H1 (cell line): ENCODE measurements around the gene FASLG. TPM values are rescaled to one million over a fixed set of nuclear protein-coding genes. Genes with fewer than 3 reads are reported as not detected.

Source experiments
- CTCF ChIA-PET: fragments of 300-600 bp; sonication (Branson Sonifier 250); formaldehyde crosslinking; loops from one replicate; lab custom pipeline; 2021; ENCODE audit not compliant: partially characterized antibody; lab: Charles Lee
- POLR2A ChIA-PET: fragments of 300-600 bp; sonication (Branson Sonifier 250); formaldehyde crosslinking; loops from one replicate; lab custom pipeline; 2021; ENCODE audit warnings: inconsistent platforms; ENCODE audit not compliant: partially characterized antibody; lab: Charles Lee
- DNase-seq, 2 experiments: peaks; one replicate each; pipeline versions ENCODE4 v3.0.0 to v3.0.0-alpha.2; 2010 to 2022; ENCODE audit warnings: low spot score in 2 of 2, low read depth in 1 of 2, mixed read lengths in 1 of 2
- FAIRE-seq: peaks from 2 replicates; lab custom pipeline; 2011; peaks lifted over from hg19 to GRCh38; lab: Jason Lieb, UNC
- H2AFZ ChIP-seq: 2 replicates; pipeline ENCODE4 v1.8.1; 2012; ENCODE audit warnings: low read length, inconsistent platforms
- H2AK5ac ChIP-seq: 2 replicates; pipeline ENCODE4 v1.6.1; 2013; ENCODE audit warnings: low read depth, low read length
- H2BK120ac ChIP-seq: replicated peaks from 2 replicates; pipeline ENCODE3; 2013; ENCODE audit warnings: low read depth, low read length, inconsistent platforms
- H2BK12ac ChIP-seq: 2 replicates; pipeline ENCODE4 v1.6.1; 2013; ENCODE audit warnings: low read depth, low read length
- H2BK15ac ChIP-seq: 2 replicates; pipeline ENCODE4 v1.6.1; 2013; ENCODE audit warnings: low read length
- H2BK20ac ChIP-seq: 2 replicates; pipeline ENCODE4 v1.6.1; 2013; ENCODE audit warnings: low read length
- H2BK5ac ChIP-seq: 2 replicates; pipeline ENCODE4 v1.6.1; 2013; ENCODE audit warnings: low read depth, low read length
- H3K14ac ChIP-seq: 2 replicates; pipeline ENCODE4 v1.6.1; 2013; ENCODE audit warnings: inconsistent platforms; ENCODE audit not compliant: insufficient read length
- H3K18ac ChIP-seq: 2 replicates; pipeline ENCODE4 v1.6.1; 2013; ENCODE audit warnings: low read length; ENCODE audit errors: extremely low read depth
- H3K23ac ChIP-seq: 2 replicates; pipeline ENCODE4 v1.6.1; 2013; ENCODE audit warnings: inconsistent platforms; ENCODE audit not compliant: insufficient read length
- H3K23me2 ChIP-seq: 2 replicates; pipeline ENCODE4 v1.6.1; 2013; ENCODE audit warnings: low read depth, low read length
- H3K27ac ChIP-seq: 2 replicates; pipeline ENCODE4 v1.6.1; 2011; ENCODE audit warnings: low read depth, low read length, inconsistent platforms
- H3K27me3 ChIP-seq, 4 experiments: replicated peaks in 1 of 4; 1 replicate in 1 of 4; 2 replicates in 3 of 4; pipeline versions ENCODE4 v1.6.1 to v1.8.1; 2011 to 2013; ENCODE audit warnings: low read length in 3 of 4, mild to moderate bottlenecking in 3 of 4, inconsistent platforms in 2 of 4, mixed read lengths in 2 of 4, moderate library complexity in 1 of 4; ENCODE audit not compliant: control insufficient read depth in 3 of 4, insufficient read depth in 3 of 4; ENCODE audit errors: extremely low read depth in 1 of 4
- H3K36me3 ChIP-seq, 4 experiments: 2 replicates each; pipeline versions ENCODE4 v1.6.1 to v1.8.1; 2011 to 2013; ENCODE audit warnings: mild to moderate bottlenecking in 4 of 4, low read length in 3 of 4, moderate library complexity in 2 of 4, control low read depth in 1 of 4, inconsistent platforms in 1 of 4; ENCODE audit not compliant: insufficient read depth in 4 of 4, control insufficient read depth in 2 of 4
- H3K4ac ChIP-seq: replicated peaks from 2 replicates; pipeline ENCODE3; 2013; ENCODE audit warnings: low read length, low read depth, mixed read lengths, inconsistent platforms; ENCODE audit not compliant: insufficient read length
- H3K4me1 ChIP-seq, 4 experiments: replicated peaks in 1 of 4; 1 replicate in 1 of 4; 2 replicates in 3 of 4; pipeline versions ENCODE4 v1.6.1 to v1.8.1; 2011 to 2013; ENCODE audit warnings: low read length in 3 of 4, inconsistent platforms in 2 of 4, mixed read lengths in 1 of 4; ENCODE audit not compliant: insufficient read depth in 4 of 4, control insufficient read depth in 3 of 4
- H3K4me2 ChIP-seq, 2 experiments: 2 replicates each; pipeline versions ENCODE4 v1.6.1 to v1.8.1; 2011 to 2013; ENCODE audit warnings: low read depth in 2 of 2, low read length in 2 of 2, control low read depth in 1 of 2, inconsistent platforms in 1 of 2, mild to moderate bottlenecking in 1 of 2; ENCODE audit not compliant: insufficient read depth in 1 of 2
- H3K4me3 ChIP-seq, 4 experiments: fragments of 200-600, 300-600 bp in 1 of 4; sonication (generic), shearing (Covaris generic), sonication (Bioruptor Twin) in 1 of 4; 2 replicates each; pipeline versions ENCODE4 v1.5.1 to v1.8.1; 2011 to 2016; ENCODE audit warnings: low read length in 4 of 4, low read depth in 3 of 4, control low read depth in 2 of 4, inconsistent platforms in 2 of 4, mild to moderate bottlenecking in 2 of 4, mixed read lengths in 1 of 4, moderate library complexity in 1 of 4; ENCODE audit not compliant: insufficient read depth in 2 of 4; ENCODE audit errors: extremely low read depth in 1 of 4
- H3K56ac ChIP-seq: replicated peaks from 2 replicates; pipeline ENCODE3; 2013; ENCODE audit warnings: low read depth, mild to moderate bottlenecking, mixed read lengths, low read length, inconsistent platforms; ENCODE audit not compliant: insufficient read length
- H3K79me1 ChIP-seq: 2 replicates; pipeline ENCODE4 v1.6.1; 2013; ENCODE audit warnings: low read depth, low read length, control low read depth
- H3K79me2 ChIP-seq, 2 experiments: 2 replicates each; pipeline versions ENCODE4 v1.6.1 to v1.8.1; 2012 to 2013; ENCODE audit warnings: low read length in 2 of 2, mild to moderate bottlenecking in 2 of 2, inconsistent platforms in 1 of 2; ENCODE audit not compliant: insufficient read depth in 2 of 2, control insufficient read depth in 1 of 2
- H3K9ac ChIP-seq, 4 experiments: replicated peaks in 1 of 4; 1 replicate in 1 of 4; 2 replicates in 3 of 4; pipeline versions ENCODE4 v1.6.1 to v1.8.1; 2011 to 2013; ENCODE audit warnings: low read depth in 3 of 4, low read length in 3 of 4, control low read depth in 2 of 4, mild to moderate bottlenecking in 2 of 4, moderate library complexity in 2 of 4, inconsistent platforms in 1 of 4; ENCODE audit errors: extremely low read depth in 1 of 4
- H3K9me3 ChIP-seq, 2 experiments: 2 replicates each; pipeline versions ENCODE4 v1.6.1 to v1.8.1; 2012 to 2013; ENCODE audit warnings: mild to moderate bottlenecking in 2 of 2, moderate library complexity in 2 of 2, control low read depth in 1 of 2, inconsistent platforms in 1 of 2, low read depth in 1 of 2, low read length in 1 of 2, mixed read lengths in 1 of 2; ENCODE audit not compliant: insufficient read depth in 2 of 2
- H4K20me1 ChIP-seq, 2 experiments: replicated peaks in 1 of 2; 2 replicates each; pipeline versions ENCODE3 to v1.8.1; 2011 to 2013; ENCODE audit warnings: inconsistent platforms in 2 of 2, low read length in 2 of 2, mild to moderate bottlenecking in 1 of 2; ENCODE audit not compliant: insufficient read depth in 2 of 2, control insufficient read depth in 1 of 2
- H4K5ac ChIP-seq: 2 replicates; pipeline ENCODE4 v1.6.1; 2013; ENCODE audit warnings: low read length, low read depth, mixed read lengths, inconsistent platforms; ENCODE audit not compliant: insufficient read length
- H4K8ac ChIP-seq: 2 replicates; pipeline ENCODE4 v1.8.0; 2013; ENCODE audit warnings: mild to moderate bottlenecking, moderate library complexity, low read length, inconsistent platforms; ENCODE audit not compliant: insufficient read depth; ENCODE audit errors: extremely low read depth
- H4K91ac ChIP-seq: replicated peaks from 2 replicates; pipeline ENCODE3; 2013; ENCODE audit warnings: low read length, mixed read lengths, inconsistent platforms; ENCODE audit not compliant: insufficient read length
- CBX8 ChIP-seq: fragments of 300-800, 300-1000 bp; sonication (generic); IDR thresholded peaks from 2 replicates; pipeline ENCODE4 v1.7.1; 2016; ENCODE audit warnings: low read depth, low read length, borderline replicate concordance
- CEBPB ChIP-seq: IDR thresholded peaks from 2 replicates; pipeline ENCODE4 v1.6.1; 2012; ENCODE audit warnings: low read depth, low read length
- E2F6 ChIP-seq: IDR thresholded peaks from 2 replicates; pipeline ENCODE4 v1.6.1; 2012; ENCODE audit warnings: inconsistent platforms
- EZH2 ChIP-seq: fragments of 200-600 bp; sonication (generic); IDR thresholded peaks from 2 replicates; pipeline ENCODE4 v1.7.1; 2012; ENCODE audit warnings: low read depth, mild to moderate bottlenecking, moderate library complexity, low read length, inconsistent platforms; ENCODE audit not compliant: severe bottlenecking
- FOSL1 ChIP-seq: IDR thresholded peaks from 2 replicates; pipeline ENCODE4 v1.6.1; 2011; ENCODE audit warnings: mild to moderate bottlenecking, low read depth, low read length, moderate library complexity; ENCODE audit not compliant: insufficient read depth
- JUND ChIP-seq: IDR thresholded peaks from 2 replicates; pipeline ENCODE4 v1.6.1; 2011; ENCODE audit warnings: mild to moderate bottlenecking, improper control_type of control experiment, low read length
- KDM4A ChIP-seq: IDR thresholded peaks from one replicate; pipeline ENCODE4 v1.7.1; 2012; ENCODE audit warnings: low read depth, mild to moderate bottlenecking, moderate library complexity, low read length, inconsistent platforms; ENCODE audit not compliant: severe bottlenecking
- PHF8 ChIP-seq: fragments of 200-600 bp; sonication (generic); conservative IDR thresholded peaks from 2 replicates; pipeline ENCODE4 v1.7.1; 2012; ENCODE audit warnings: low read depth, mild to moderate bottlenecking, inconsistent platforms, low read length, moderate library complexity
- SAP30 ChIP-seq: fragments of 300-600 bp; sonication (generic); IDR thresholded peaks from 2 replicates; pipeline ENCODE4 v1.7.1; 2012; ENCODE audit warnings: low read length, moderate library complexity, mild to moderate bottlenecking, inconsistent platforms; ENCODE audit not compliant: insufficient read depth, insufficient replicate concordance
- SP2 ChIP-seq: IDR thresholded peaks from 2 replicates; pipeline ENCODE4 v1.6.1; 2012; ENCODE audit warnings: mild to moderate bottlenecking, low read length, inconsistent platforms
- TBP ChIP-seq: IDR thresholded peaks from 2 replicates; pipeline ENCODE4 v1.6.1; 2011; ENCODE audit warnings: low read depth, low read length, improper control_type of control experiment
- WGBS, 2 experiments: shearing (Covaris generic) in 1 of 2; methylation state at CpG; one replicate each; pipeline versions ENCODE4 v1.1.6 to v1.1.7; 2013 to 2015; ENCODE audit warnings: low lambda C conversion rate in 2 of 2, mixed read lengths in 2 of 2, inconsistent platforms in 1 of 2, low coverage in 1 of 2, missing lambda C conversion rate in 1 of 2; ENCODE audit not compliant: insufficient replicate concordance in 2 of 2, insufficient coverage in 1 of 2, insufficient read length in 1 of 2; ENCODE audit errors: extremely low coverage in 1 of 2, missing lambda C conversion rate in 1 of 2; 5-methylcytosine and 5-hydroxymethylcytosine counted together
- polyA plus RNA-seq, 7 experiments: library from polyadenylated mRNA; depleted of rRNA in 3 of 7; stranded (reverse) in 5 of 7; unstranded in 2 of 7; fragments of >200 nt in 5 of 7; fragments of 200-250 nt in 2 of 7; gene quantifications; 1 replicate in 5 of 7; 2 replicates in 1 of 7; 4 replicates in 1 of 7; pipeline versions ENCODE4 v1.2.1 to v1.2.3, GENCODE V29; 2011 to 2013; ENCODE audit warnings: missing spikeins in 2 of 7, mixed read lengths in 2 of 7
- total RNA-seq: library from RNA; stranded (reverse); fragmentation: NEBNext Ultra II Directional; extraction: Animal tissue kit (Norgen Biotek cat#: 25700); gene quantifications from 2 replicates; pipeline ENCODE4 v1.2.1, GENCODE V29; 2021

The FASLG gene
- total and polyA plus RNA-seq, 2 of the 8 experiments (the other 6 are each of a cell fraction or from before 2014, with no cell fraction given), result not detected

- H3K27ac ChIP-seq, result no peak overlapping the region
- ChIA-PET CTCF (interaction anchor here (0.6 to 2.3 kb wide), 7 partner anchors 15 to 101 kb away, joined by 3 to 8 read pairs (median 4); no protein-coding TSS in a partner anchor), POLR2A (interaction anchor here (0.8 kb wide), 1 partner anchor 9 kb away, joined by 3 read pairs; no protein-coding TSS in a partner anchor)
- H3K23me2 ChIP-seq, result no peaks in the 10 kb centered on the region; the same call in 1 of the 2 replicates
- DNase-seq, result no peak
- no peak overlapping the region; a peak in 1 of 8 replicates for H3K4me3 ChIP-seq
- no peak overlapping the region for H4K5ac ChIP-seq
- no peaks in the 10 kb centered on the region for H3K36me3 ChIP-seq
- H3K23ac ChIP-seq, result no peak overlapping the region
- no peak overlapping the region for H2BK20ac ChIP-seq
- H3K4ac ChIP-seq, result no peak overlapping the region
- H2AFZ ChIP-seq, result no peak overlapping the region; the same call in 1 of the 2 replicates
- no peaks in the 10 kb centered on the region for H3K27me3 ChIP-seq
- no peak overlapping the region for H3K14ac ChIP-seq
- no peak overlapping the region for H2BK15ac ChIP-seq
- no peak overlapping the region for H3K9ac ChIP-seq
- H3K18ac ChIP-seq, result no peak overlapping the region
- H3K9me3 ChIP-seq, result no peaks in the 10 kb centered on the region
- no peak overlapping the region for H2BK12ac ChIP-seq
- no peak overlapping the region for H2BK5ac ChIP-seq
- 85% methylated on average over 2 of the region's 2 CpGs; no CpG with 5 or more reads in 1 of the 2 experiments for WGBS, 2 experiments
- no peaks in the 10 kb centered on the region for H3K79me1 ChIP-seq
- no peak overlapping the region for H3K4me2 ChIP-seq
- no peak overlapping the region for H3K56ac ChIP-seq
- H2BK120ac ChIP-seq, result no peak overlapping the region
- H4K91ac ChIP-seq, result no peak overlapping the region
- H2AK5ac ChIP-seq, result no peak overlapping the region
- no peaks in the 10 kb centered on the region for H4K20me1 ChIP-seq
- H4K8ac ChIP-seq, result no peak overlapping the region
- peaks cover 0 to 3% (median 0%) of the 10 kb centered on the region in 4 experiments; a peak in 2 of 7 replicates for H3K4me1 ChIP-seq
- FAIRE-seq, result no peak
- H3K79me2 ChIP-seq, result no peaks in the 10 kb centered on the region
- no peak for TF ChIP-seq SP2
- TF ChIP-seq JUND, result no peak
- no peak for TF ChIP-seq PHF8
- TF ChIP-seq CBX8, result no peak
- no peak for TF ChIP-seq KDM4A
- TF ChIP-seq TBP, result no peak
- no peak for TF ChIP-seq SAP30
- no peak for TF ChIP-seq EZH2
- no peak for TF ChIP-seq FOSL1
- no peak for TF ChIP-seq CEBPB
- TF ChIP-seq E2F6, result no peak
Observed at GRCh38 chr1:172704420-172705210, 45.7 kb downstream of the FASLG start.
